Measurements from ENCODE around the gene SLC17A1. TPM values are rescaled to one million over a fixed set of nuclear protein-coding genes. Genes with fewer than 3 reads are reported as not detected.

SLC17A1 gene
- total and polyA plus RNA-seq, 10 of the 15 experiments (the other 5 are each of a cell fraction or from before 2014, with no cell fraction given) = not detected

DNA sequence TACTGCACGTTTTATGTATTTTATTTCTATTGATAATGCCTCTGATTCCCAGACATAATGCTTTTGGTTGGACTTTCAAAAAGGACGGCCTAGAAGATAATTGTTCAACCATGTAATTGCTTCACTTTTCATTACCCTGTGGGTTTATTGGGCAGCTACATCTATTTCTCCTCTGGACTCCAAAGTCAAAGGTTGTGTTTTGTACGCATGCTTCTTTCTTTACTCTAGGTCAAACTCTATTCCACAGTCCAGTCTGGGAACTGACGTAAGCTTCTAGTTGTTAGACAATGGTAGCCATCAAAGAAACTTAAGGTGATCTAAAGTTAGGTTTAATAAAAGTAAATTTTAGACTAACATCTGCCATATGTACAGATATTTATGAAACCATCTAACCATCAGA lies 48.7 kb upstream of the SLC17A1 start:
- Histone ChIP-seq H2AFZ (ENCODE audit: control insufficient read depth, low read depth, low read length) (no peak overlapping the region), H3K9ac (ENCODE audit: control insufficient read depth, insufficient read depth, low read length) (no peak overlapping the region), H3K79me2 (ENCODE audit: control insufficient read depth, insufficient read depth, low read length) (no peaks in the 10 kb centered on the region), H3K4me3 (no peak overlapping the region), H3K4me2 (ENCODE audit: control insufficient read depth, insufficient read depth) (no peak overlapping the region), H3K9me3 (replicated peaks; ENCODE audit: control insufficient read depth, insufficient read depth, low read length) (no peaks in the 10 kb centered on the region), H3K36me3 (ENCODE audit: control insufficient read depth in 2 of 2, insufficient read depth in 2 of 2, low read length in 1 of 2) (no peaks in the 10 kb centered on the region), H3K27me3 (replicated peaks in 1 of 2; ENCODE audit: control insufficient read depth in 2 of 2, insufficient read depth in 2 of 2, low read length in 1 of 2) (no peaks in the 10 kb centered on the region), H3K4me1 (ENCODE audit: control insufficient read depth, insufficient read depth, low read length) (no peaks in the 10 kb centered on the region), H4K20me1 (ENCODE audit: control insufficient read depth, insufficient read depth) (no peaks in the 10 kb centered on the region), H3K27ac (ENCODE audit: control insufficient read depth, insufficient read depth) (no peak overlapping the region)
- ChIA-PET CTCF (no interaction called here), RAD21 (ENCODE audit: unreplicated experiment) (interaction anchor here (0.8 kb wide), 1 partner anchor 123 kb away, joined by 3 read pairs; no protein-coding TSS in a partner anchor), POLR2A (no interaction called here), SMC1A (ENCODE audit: uncharacterized antibody, unreplicated experiment) (no interaction called here)
- WGBS (ENCODE audit: insufficient coverage, insufficient replicate concordance, low lambda C conversion rate, missing lambda C conversion rate) = 67% methylated on average over 4 of the region's 4 CpGs
- in situ Hi-C loops (cut with MboI) (no loop called here), intact Hi-C loops (cut with micrococcal nuclease; ENCODE audit: unreplicated experiment) (no loop called here)
- FAIRE-seq (no peak), DNase-seq (ENCODE audit: low read depth, low spot score) (no peak), ATAC-seq (no peak)
- no TSS peak for BruUV-seq (replicated peaks)
- TF ChIP-seq SP1 (IDR thresholded peaks at IDR 0.05; ENCODE audit: low read depth, low read length) = no peak
- TF ChIP-seq, protein P1, sequence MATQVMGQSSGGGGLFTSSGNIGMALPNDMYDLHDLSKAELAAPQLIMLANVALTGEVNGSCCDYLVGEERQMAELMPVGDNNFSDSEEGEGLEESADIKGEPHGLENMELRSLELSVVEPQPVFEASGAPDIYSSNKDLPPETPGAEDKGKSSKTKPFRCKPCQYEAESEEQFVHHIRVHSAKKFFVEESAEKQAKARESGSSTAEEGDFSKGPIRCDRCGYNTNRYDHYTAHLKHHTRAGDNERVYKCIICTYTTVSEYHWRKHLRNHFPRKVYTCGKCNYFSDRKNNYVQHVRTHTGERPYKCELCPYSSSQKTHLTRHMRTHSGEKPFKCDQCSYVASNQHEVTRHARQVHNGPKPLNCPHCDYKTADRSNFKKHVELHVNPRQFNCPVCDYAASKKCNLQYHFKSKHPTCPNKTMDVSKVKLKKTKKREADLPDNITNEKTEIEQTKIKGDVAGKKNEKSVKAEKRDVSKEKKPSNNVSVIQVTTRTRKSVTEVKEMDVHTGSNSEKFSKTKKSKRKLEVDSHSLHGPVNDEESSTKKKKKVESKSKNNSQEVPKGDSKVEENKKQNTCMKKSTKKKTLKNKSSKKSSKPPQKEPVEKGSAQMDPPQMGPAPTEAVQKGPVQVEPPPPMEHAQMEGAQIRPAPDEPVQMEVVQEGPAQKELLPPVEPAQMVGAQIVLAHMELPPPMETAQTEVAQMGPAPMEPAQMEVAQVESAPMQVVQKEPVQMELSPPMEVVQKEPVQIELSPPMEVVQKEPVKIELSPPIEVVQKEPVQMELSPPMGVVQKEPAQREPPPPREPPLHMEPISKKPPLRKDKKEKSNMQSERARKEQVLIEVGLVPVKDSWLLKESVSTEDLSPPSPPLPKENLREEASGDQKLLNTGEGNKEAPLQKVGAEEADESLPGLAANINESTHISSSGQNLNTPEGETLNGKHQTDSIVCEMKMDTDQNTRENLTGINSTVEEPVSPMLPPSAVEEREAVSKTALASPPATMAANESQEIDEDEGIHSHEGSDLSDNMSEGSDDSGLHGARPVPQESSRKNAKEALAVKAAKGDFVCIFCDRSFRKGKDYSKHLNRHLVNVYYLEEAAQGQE (IDR thresholded peaks at IDR 0.05; ENCODE audit: low read depth, low read length) = no peak
- no peak for TF ChIP-seq MTA3 (IDR thresholded peaks at IDR 0.05; ENCODE audit: borderline replicate concordance, low read length)
- TF ChIP-seq, protein P2, sequence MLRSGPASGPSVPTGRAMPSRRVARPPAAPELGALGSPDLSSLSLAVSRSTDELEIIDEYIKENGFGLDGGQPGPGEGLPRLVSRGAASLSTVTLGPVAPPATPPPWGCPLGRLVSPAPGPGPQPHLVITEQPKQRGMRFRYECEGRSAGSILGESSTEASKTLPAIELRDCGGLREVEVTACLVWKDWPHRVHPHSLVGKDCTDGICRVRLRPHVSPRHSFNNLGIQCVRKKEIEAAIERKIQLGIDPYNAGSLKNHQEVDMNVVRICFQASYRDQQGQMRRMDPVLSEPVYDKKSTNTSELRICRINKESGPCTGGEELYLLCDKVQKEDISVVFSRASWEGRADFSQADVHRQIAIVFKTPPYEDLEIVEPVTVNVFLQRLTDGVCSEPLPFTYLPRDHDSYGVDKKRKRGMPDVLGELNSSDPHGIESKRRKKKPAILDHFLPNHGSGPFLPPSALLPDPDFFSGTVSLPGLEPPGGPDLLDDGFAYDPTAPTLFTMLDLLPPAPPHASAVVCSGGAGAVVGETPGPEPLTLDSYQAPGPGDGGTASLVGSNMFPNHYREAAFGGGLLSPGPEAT (IDR thresholded peaks at IDR 0.05; ENCODE audit: low read depth) = no peak
- TF ChIP-seq JUND (IDR thresholded peaks at IDR 0.05; ENCODE audit: low read depth, low read length) = no peak
- TF ChIP-seq LARP7 (IDR thresholded peaks at IDR 0.05) = no peak
- no peak for TF ChIP-seq HDAC6 (IDR thresholded peaks at IDR 0.05; ENCODE audit: unreplicated experiment)

Data from GM12878 (cell line).